Measurements from ENCODE around the gene PEX11G. TPM values are rescaled to one million over a fixed set of nuclear protein-coding genes. Genes with fewer than 3 reads are reported as not detected.

The PEX11G gene
- total RNA-seq, 4 donors from 2014 or later, result 2.1 to 3.0 TPM; not detected in 2

GRCh38 chr19:7470540-7471305 lies 18.1 kb downstream of the PEX11G start:
- H3K4me1 ChIP-seq, result no peaks in the 10 kb centered on the region
- no peaks in the 10 kb centered on the region for H3K36me3 ChIP-seq
- no peak for DNase-seq
- no peak overlapping the region for H3K4me3 ChIP-seq
- no peak overlapping the region for H3K27ac ChIP-seq
- intact Hi-C loops (cut with DNase I; ENCODE audit: low total_unique reads), result no loop called here
- TF ChIP-seq CTCF (IDR thresholded peaks at IDR 0.05), result no peak
- TF ChIP-seq POLR2A (IDR thresholded peaks at IDR 0.05), result no peak
- no peaks in the 10 kb centered on the region for H3K27me3 ChIP-seq
- H3K9me3 ChIP-seq, result no peaks in the 10 kb centered on the region

GRCh38 chr19:7469669-7470285 lies 19.1 kb downstream of the PEX11G start:
- Histone ChIP-seq H3K4me3 (no peak overlapping the region), H3K36me3 (no peaks in the 10 kb centered on the region), H3K4me1 (no peaks in the 10 kb centered on the region), H3K27ac (no peak overlapping the region), H3K9me3 (no peaks in the 10 kb centered on the region), H3K27me3 (no peaks in the 10 kb centered on the region)
- no peak for DNase-seq
- no peak for TF ChIP-seq POLR2A (IDR thresholded peaks at IDR 0.05)
- no peak for TF ChIP-seq CTCF (IDR thresholded peaks at IDR 0.05)
- intact Hi-C loops (cut with DNase I; ENCODE audit: low total_unique reads), result no loop called here

GRCh38 chr19:7468840-7469239 lies 20.0 kb downstream of the PEX11G start:
- Histone ChIP-seq H3K27ac (no peak overlapping the region), H3K36me3 (no peaks in the 10 kb centered on the region), H3K4me3 (no peak overlapping the region), H3K9me3 (no peaks in the 10 kb centered on the region), H3K4me1 (no peaks in the 10 kb centered on the region), H3K27me3 (no peaks in the 10 kb centered on the region)
- TF ChIP-seq POLR2A (IDR thresholded peaks at IDR 0.05), result no peak
- TF ChIP-seq CTCF (IDR thresholded peaks at IDR 0.05), result no peak
- intact Hi-C loops (cut with DNase I; ENCODE audit: low total_unique reads), result no loop called here
- no peak for DNase-seq

- no peaks in the 10 kb centered on the region for H3K27me3 ChIP-seq
- no peaks in the 10 kb centered on the region for H3K4me1 ChIP-seq
- no peak overlapping the region for H3K27ac ChIP-seq
- H3K4me3 ChIP-seq, result no peak overlapping the region
- intact Hi-C loops (cut with DNase I; ENCODE audit: low total_unique reads), result no loop called here
- TF ChIP-seq POLR2A (IDR thresholded peaks at IDR 0.05) (no peak), CTCF (IDR thresholded peaks at IDR 0.05) (no peak)
- DNase-seq, result no peak
- H3K9me3 ChIP-seq, result no peaks in the 10 kb centered on the region
- no peaks in the 10 kb centered on the region for H3K36me3 ChIP-seq
Observed at GRCh38 chr19:7467009-7467989, 21.5 kb downstream of the PEX11G start.
